Measurements from ENCODE around the gene PDGFD. TPM values are rescaled to one million over a fixed set of nuclear protein-coding genes. Genes with fewer than 3 reads are reported as not detected.

The PDGFD gene
- total RNA-seq, 1 experiment from 2014 or later: 1.7 TPM

- Histone ChIP-seq H2BK15ac (ENCODE audit: low read depth, low read length) (no peak overlapping the region), H3K23me2 (ENCODE audit: insufficient read length, low read depth, low read length, poor library complexity, severe bottlenecking) (no peaks in the 10 kb centered on the region), H2BK12ac (ENCODE audit: insufficient read length, low read depth, low read length) (no peak overlapping the region), H3K79me1 (ENCODE audit: insufficient read depth, low read depth, low read length, poor library complexity, severe bottlenecking) (no peaks in the 10 kb centered on the region), H3K14ac (ENCODE audit: insufficient read depth, low read length) (no peak overlapping the region), H3K27me3 (ENCODE audit: insufficient read depth, low read length) (no peaks in the 10 kb centered on the region), H3K18ac (ENCODE audit: insufficient read length, low read depth, low read length) (no peak overlapping the region), H2AFZ (ENCODE audit: low read length) (no peak overlapping the region), H2BK5ac (ENCODE audit: insufficient read length, low read length) (no peak overlapping the region), H4K5ac (ENCODE audit: insufficient read length, low read depth, low read length) (no peak overlapping the region), H4K91ac (ENCODE audit: insufficient read length, low read depth, low read length) (no peak overlapping the region), H3K4ac (ENCODE audit: low read depth, low read length) (no peak overlapping the region), H3K4me1 (ENCODE audit: insufficient read depth, low read length) (peaks cover 2% of the 10 kb centered on the region; the same call in 1 of the 2 replicates), H4K20me1 (ENCODE audit: control insufficient read depth, insufficient read depth, insufficient read length) (no peaks in the 10 kb centered on the region), H3K9ac (ENCODE audit: extremely low read depth, insufficient read length, low read length) (no peak overlapping the region), H3K9me3 (ENCODE audit: control insufficient read depth, low read depth, low read length) (no peaks in the 10 kb centered on the region), H3T11ph (ENCODE audit: low read length) (no peak overlapping the region), H3K56ac (ENCODE audit: insufficient read length, low read depth, low read length) (no peak overlapping the region), H3K79me2 (ENCODE audit: insufficient read depth, low read length) (no peaks in the 10 kb centered on the region), H3K27ac (ENCODE audit: insufficient read length, low read depth, low read length) (no peak overlapping the region), H2BK20ac (ENCODE audit: low read depth, low read length, poor library complexity, severe bottlenecking) (no peak overlapping the region), H4K8ac (replicated peaks; ENCODE audit: insufficient read length, low read depth, low read length) (no peak overlapping the region), H2AK5ac (ENCODE audit: insufficient read length, low read length) (no peak overlapping the region), H3K4me2 (ENCODE audit: insufficient read depth, insufficient read length, low read length) (no peak overlapping the region), H3K23ac (ENCODE audit: insufficient read length, low read depth, low read length) (no peak overlapping the region), H2BK120ac (ENCODE audit: low read depth, low read length, poor library complexity, severe bottlenecking) (no peak overlapping the region)
- Mint-ChIP-seq H3K9me3 (no peaks in the 10 kb centered on the region; a peak in 1 of 5 replicates), H3K27me3 (ENCODE audit: low read depth) (no peaks in the 10 kb centered on the region), H3K27ac (no peak overlapping the region), H3K4me3 (no peak overlapping the region), H3K36me3 (ENCODE audit: insufficient read depth in 1 of 3, low read depth in 3 of 3) (no peaks in the 10 kb centered on the region), H3K4me1 (peaks cover 26 to 34% of the 10 kb centered on the region in 2 experiments)
- no CpG with 5 or more reads among the region's 1 CpG for WGBS (ENCODE audit: extremely low coverage, insufficient read length, low lambda C conversion rate)
- TF ChIP-seq CTCF (conservative IDR thresholded peaks at IDR 0.05): no peak
- DNase-seq: no peak
These were observed 37.5 kb downstream of the PDGFD start for GRCh38 chr11:104126464-104126863.
